ENCODE results near the gene GPS1. TPM values are rescaled to one million over a fixed set of nuclear protein-coding genes. Genes with fewer than 3 reads are reported as not detected.

GPS1 gene
- total RNA-seq, result 66.4 and 72.4 TPM in 2 replicates

DNA sequence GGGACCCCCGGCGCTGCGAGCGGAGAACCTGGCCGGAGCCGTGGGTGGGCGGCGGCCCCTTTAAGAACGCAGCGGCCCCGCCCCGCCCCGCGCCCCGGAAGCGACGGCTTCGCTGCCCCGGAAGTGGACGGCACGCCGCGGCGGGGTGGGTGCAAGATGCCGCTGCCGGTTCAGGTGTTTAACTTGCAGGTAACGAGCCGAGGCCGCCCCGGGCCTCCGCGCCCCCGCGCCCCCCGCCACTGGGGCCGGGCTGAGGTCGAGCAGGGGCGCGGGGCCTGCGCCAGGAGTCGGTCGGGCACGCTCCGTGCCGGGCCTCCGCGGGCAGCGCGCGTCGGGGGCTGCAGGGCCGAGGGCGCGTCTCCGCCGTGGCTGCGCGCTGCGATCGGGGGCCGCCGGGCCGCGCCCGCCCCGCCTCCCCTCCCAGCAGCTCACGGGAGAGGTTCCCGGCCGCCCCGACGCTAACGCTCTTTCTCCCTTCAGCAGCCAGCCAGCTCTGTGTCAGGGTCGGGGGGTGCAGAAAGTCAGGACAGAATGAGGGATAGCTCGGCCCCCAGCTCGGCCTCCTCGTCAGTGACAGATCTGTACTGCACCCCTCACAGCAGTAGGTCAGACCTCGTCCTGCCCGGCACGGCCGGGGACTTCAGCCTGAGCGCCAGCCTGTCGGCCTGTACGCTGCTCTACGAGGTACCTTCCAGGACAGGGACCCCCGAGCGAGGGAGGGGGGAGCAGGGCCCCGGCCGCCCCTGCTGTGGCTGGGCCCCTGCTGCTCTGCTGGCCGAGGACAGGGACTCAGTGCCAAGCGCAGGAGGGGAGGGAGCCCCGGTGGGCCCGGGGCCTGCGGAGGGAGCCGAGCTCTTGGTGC is at the start of gene GPS1, which contains the start of gene RFNG:
GPS1 (plus strand) TSS at position 123 of the 862 bp plus-strand sequence; CDS start at position 157, 34 bp downstream.
RFNG (minus strand) TSS at position 36 of the 862 bp plus-strand sequence. CDS start 45 bp downstream, outside the sequence.

DNA sequence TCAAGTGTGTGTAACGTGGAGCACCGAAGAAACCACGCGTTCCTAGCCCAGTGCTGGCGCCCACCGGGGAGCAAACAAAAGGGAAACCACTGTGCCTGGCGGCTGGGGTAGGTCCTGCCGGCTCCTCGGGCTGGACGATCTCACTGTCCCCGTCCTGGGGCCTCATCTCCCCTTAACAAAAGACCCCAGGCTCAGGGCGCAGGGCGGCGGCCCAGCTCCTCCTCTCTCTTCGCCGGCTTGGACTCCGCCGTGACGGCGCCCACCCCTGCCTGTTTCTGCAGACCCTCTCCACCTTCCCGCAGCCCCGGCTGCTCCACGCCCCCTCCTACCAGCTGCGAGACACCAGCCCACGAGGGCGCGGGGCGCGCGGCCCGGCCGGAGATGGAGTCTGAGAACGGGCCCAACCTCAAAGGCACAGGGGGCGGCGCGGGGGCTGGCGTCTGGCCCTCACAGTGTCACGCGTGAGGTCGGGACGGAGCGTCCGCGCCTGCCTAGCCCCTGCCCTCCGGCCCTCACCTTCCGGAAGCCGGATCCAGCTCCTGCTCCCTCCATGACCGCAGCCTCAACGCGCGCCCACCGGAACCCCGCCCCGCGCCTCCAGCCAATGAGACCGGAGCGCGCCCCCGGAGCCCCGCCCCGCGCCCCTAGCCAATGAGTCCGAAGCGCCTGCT is 29.3 kb upstream of the GPS1 start, which contains the start of gene CENPX:
CENPX (minus strand) TSS at position 569 of the 671 bp plus-strand sequence; CDS start at position 552, 17 bp downstream.

DNA sequence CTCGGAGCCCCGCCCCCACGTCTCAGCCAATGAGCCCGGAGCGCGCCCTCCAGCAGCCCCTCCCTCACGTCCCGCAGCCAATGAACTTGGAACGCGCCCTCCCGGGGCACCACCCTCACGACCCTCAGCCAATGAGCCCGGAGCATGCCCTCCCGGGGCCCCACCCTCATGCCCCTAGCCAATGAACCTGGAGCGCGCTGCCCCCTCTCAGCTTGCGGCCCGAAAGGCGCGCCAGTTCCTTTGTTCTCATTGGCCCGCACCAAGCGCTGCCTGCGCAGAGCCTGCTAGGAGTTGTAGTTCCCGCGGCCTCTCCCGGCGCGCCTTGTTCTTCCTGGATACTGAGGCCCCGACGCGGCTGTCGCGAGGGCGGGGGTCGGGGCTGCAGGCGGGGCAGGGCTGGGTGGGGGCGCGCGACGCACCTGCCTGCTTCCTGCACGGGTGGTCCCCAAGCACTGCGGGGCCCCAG is 28.7 kb upstream of the GPS1 start, which contains the start of gene LRRC45:
LRRC45 (plus strand) TSS at position 325 of the 466 bp plus-strand sequence. CDS start 339 bp downstream, outside the sequence.

DNA sequence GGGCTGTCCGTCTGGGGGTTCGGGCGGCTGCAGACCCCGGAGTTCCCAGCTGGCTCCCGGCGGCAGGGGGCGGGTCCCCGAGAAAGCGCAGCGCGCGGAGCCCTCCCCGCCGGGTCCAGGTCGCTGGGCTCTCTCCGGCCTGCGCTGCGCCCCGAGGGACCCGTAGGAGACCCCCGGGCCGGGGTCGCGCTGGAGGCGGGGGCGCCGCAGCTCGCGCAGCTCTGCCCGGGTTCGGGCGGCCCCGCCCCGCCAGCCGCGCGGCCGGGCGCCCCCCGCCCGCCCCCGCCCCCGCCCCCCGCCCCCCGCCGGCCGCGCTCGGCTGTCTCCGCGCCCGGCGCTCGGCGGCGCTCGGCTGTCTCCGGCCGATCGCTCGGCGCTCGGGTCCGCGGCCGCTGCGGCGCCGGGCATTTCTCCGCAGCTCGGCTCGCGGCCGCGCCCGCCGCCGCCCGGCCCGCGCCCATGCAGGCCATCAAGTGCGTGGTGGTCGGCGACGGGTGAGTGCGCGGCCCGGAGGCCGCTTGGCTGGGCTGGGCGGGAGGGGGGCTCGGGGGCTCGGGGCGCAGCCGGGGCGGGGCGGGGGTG is 20.3 kb upstream of the GPS1 start, which contains the start of gene RAC3:
RAC3 (plus strand) TSS at position 376 of the 582 bp plus-strand sequence; CDS start at position 460, 84 bp downstream.

DNA sequence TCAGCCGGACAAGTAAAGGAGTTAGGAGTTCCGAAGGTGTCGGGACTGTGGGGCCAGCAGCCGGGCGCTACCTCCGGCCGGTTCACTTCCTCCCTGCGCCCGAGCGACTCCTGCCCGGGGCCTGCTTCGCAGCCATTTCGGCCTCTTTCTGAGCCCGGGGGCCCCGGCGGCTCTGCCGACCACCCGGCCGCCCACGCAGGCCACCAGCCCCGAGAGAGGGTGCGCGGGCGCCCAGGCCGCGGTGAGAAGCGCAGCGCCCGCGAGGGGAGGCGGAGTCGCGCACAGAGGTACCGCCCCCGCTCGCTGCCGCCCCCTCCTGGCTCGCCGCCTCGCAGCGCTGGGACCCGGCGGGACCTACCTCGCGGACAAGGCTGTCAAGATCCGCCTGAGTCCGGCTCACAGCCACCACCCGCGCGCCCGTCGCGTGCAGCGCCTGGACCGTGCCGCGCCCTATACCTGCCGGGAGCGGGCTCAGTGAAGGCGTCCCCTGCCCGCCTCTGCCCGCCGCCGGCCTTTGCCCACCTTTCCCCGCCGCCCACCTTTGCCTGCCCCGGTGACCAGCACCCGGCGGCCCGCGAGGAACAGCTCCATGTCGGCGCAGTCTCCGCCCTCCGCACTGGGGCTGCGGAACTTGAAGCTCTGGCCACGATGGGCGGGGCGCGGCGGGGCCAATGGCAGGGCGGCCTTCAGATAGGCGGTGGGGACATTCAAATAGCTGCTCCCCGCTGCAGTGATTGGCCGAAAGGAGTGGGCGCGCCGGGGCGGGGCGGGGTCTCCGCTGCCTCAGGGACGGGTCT is 14.4 kb upstream of the GPS1 start, which contains the start of gene DCXR:
DCXR (minus strand) TSS at position 606 of the 797 bp plus-strand sequence; CDS start at position 591, 15 bp downstream.

DNA sequence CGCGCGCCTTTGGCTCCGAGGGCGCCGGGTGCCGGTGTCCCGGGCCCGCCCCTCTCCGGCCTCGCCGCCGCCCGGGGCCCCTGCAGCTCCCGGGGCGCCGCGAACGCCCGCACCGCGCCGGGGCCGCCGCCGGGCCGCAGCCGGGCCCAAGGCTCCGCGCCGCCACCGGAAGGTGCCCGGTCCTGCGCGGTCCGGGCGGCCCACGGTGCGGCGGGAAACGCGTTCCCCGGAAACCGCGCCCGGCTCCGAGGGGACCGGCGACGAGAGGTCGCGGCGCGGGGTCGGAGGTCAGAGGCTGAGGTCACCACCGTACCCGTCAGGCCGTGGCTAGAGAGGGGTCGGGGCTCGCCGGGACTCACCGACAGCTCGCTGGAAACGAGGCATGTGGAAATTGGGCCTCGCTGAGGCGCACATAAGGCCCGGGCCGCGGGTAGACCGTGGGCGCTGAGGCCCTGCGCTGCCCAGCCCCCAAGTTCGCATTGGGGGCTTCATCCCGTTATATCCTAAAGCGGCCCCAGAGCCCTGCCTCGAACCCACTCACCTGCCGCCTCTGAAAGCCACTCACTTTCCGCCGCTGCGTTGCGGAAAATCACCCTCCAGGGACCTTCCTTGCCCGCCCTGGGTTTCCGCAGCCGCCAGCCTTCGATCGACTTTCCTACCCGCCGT is 14.1 kb downstream of the GPS1 start, which contains the start of gene DUS1L:
DUS1L (minus strand) TSS at position 167 of the 666 bp plus-strand sequence. CDS start 745 bp downstream, outside the sequence.

DNA sequence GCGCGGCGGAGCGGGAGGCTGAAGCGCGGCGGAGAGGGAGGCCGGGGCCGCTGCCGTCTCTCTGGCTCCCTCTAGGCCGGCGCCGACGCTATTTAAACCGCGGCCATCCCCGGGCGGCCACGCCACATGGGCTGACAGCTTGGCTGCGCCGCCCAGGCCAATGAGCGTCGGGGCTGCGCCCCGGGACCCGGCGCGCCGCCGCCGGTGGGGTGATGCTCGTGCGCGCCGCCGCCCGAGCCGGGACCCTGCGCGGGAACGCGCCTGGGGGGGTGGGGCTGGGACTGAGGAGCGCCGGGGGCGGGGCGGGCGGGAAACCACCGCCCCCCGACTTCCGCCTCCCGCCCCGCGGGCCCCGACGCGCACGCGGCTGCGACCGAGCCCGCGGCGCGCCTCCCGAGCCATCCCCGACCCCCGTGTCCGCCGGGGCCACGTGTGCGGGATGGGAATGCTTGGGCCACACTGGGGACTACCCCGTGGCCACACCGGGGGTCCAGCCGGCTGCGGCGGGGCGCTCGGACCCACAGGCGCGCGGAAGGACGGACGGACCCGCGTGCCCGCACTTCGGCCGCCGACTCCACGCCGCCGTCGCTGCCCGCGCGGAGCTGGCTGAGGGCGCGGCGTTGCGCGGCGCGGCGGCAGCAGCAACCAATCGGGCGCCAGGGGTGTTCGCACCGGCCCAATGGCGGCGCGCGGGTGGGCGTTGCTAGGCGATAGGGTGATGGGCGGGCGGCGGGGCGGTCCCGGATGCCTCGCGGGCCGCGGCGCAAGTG is 46.7 kb downstream of the GPS1 start, which contains the start of gene FASN:
FASN (minus strand) TSS at position 68 of the 770 bp plus-strand sequence. CDS start 1,791 bp downstream, outside the sequence.

Other genes with a start within 250 kb of the GPS1 start
- gene GCGR, start 247.7 kb upstream of the GPS1 start, total RNA-seq, result not detected in 2 replicates
- 112 and 134 TPM in 2 replicates for gene MCRIP1, start 218.6 kb upstream of the GPS1 start, total RNA-seq
- not detected in 2 replicates for gene PPP1R27, start 216.8 kb upstream of the GPS1 start, total RNA-seq
- gene P4HB, start 191.4 kb upstream of the GPS1 start, total RNA-seq, result 517 and 746 TPM in 2 replicates
- 99.4 and 99.5 TPM in 2 replicates for gene ARHGDIA, start 180.6 kb upstream of the GPS1 start, total RNA-seq
- gene ALYREF, start 160.3 kb upstream of the GPS1 start, total RNA-seq, result 126 and 127 TPM in 2 replicates
- 87.0 and 103 TPM in 2 replicates for gene ANAPC11, start 160.2 kb upstream of the GPS1 start, total RNA-seq
- 0.09 and 0.11 TPM in 2 replicates for gene NPB, start 149.7 kb upstream of the GPS1 start, total RNA-seq
- gene PCYT2, start 140.5 kb upstream of the GPS1 start, total RNA-seq, result 18.2 and 25.2 TPM in 2 replicates
- gene SIRT7, start 133.7 kb upstream of the GPS1 start, total RNA-seq, result 10.4 and 11.8 TPM in 2 replicates
- gene MAFG, start 124.2 kb upstream of the GPS1 start, total RNA-seq, result 13.7 TPM in 2 replicates
- 33.8 and 39.7 TPM in 2 replicates for gene PYCR1, start 114.6 kb upstream of the GPS1 start, total RNA-seq
- not detected in 2 replicates for gene MYADML2, start 104.7 kb upstream of the GPS1 start, total RNA-seq
- under 0.01 TPM in 1 of 2 replicates, not detected in the other for gene NOTUM, start 90.7 kb upstream of the GPS1 start, total RNA-seq
- 19.6 and 29.0 TPM in 2 replicates for gene ASPSCR1, start 74.3 kb upstream of the GPS1 start, total RNA-seq
- 26.2 and 28.1 TPM in 2 replicates for gene CENPX, start 29.0 kb upstream of the GPS1 start, total RNA-seq
- 8.2 and 9.2 TPM in 2 replicates for gene LRRC45, start 28.6 kb upstream of the GPS1 start, total RNA-seq
- 10.7 TPM in 2 replicates for gene RAC3, start 20.2 kb upstream of the GPS1 start, total RNA-seq
- gene DCXR, start 14.2 kb upstream of the GPS1 start, total RNA-seq, result 26.8 and 33.8 TPM in 2 replicates
- gene RFNG, start 87 bp upstream of the GPS1 start, total RNA-seq, result 19.3 and 19.6 TPM in 2 replicates
- gene DUS1L, start 13.9 kb downstream of the GPS1 start, total RNA-seq, result 30.2 and 35.2 TPM in 2 replicates
- 18.1 and 22.5 TPM in 2 replicates for gene FASN, start 46.3 kb downstream of the GPS1 start, total RNA-seq
- gene CCDC57, start 160.9 kb downstream of the GPS1 start, total RNA-seq, result 3.9 and 5.7 TPM in 2 replicates
- gene SLC16A3, start 177.1 kb downstream of the GPS1 start, total RNA-seq, result 40.1 and 71.1 TPM in 2 replicates
- gene CSNK1D, start 221.8 kb downstream of the GPS1 start, total RNA-seq, result 42.6 and 51.9 TPM in 2 replicates

All from dermis lymphatic vessel endothelial cell (primary cell).